HepG2 (cell line): Measurements from ENCODE around the gene HCAR1. TPM values are rescaled to one million over a fixed set of nuclear protein-coding genes. Genes with fewer than 3 reads are reported as not detected.

ENCODE experiments used
- ETV6 ChIP-seq: sonication (generic); formaldehyde crosslinking; conservative IDR thresholded peaks from 2 replicates; pipeline ENCODE4 v1.4.0; 2020; ENCODE audit warnings: missing genetic modification reagents
- FOXJ3 ChIP-seq: sonication (generic); formaldehyde crosslinking; IDR thresholded peaks from 2 replicates; pipeline ENCODE4 v1.4.0; 2020; ENCODE audit warnings: missing genetic modification reagents, mild to moderate bottlenecking, borderline replicate concordance
- FOXM1 ChIP-seq: sonication (generic); formaldehyde crosslinking; IDR thresholded peaks from 2 replicates; pipeline ENCODE4 v1.5.0; 2020; ENCODE audit warnings: missing genetic modification reagents
- GATA4 ChIP-seq: sonication (generic); IDR thresholded peaks from 2 replicates; pipeline ENCODE4 v1.6.1; 2016; ENCODE audit warnings: antibody characterized with exemption, low read depth, borderline replicate concordance
- KLF16 ChIP-seq, 2 experiments: sonication (generic) in 1 of 2; formaldehyde crosslinking in 1 of 2; IDR thresholded peaks; 2 replicates each; pipeline versions ENCODE4 v1.6.1 to v1.8.0; 2016 to 2023; ENCODE audit warnings: missing genetic modification reagents in 2 of 2, missing compliant biosample characterization in 1 of 2
- KLF9 ChIP-seq: IDR thresholded peaks from 2 replicates; pipeline ENCODE4 v1.6.1; 2016; ENCODE audit warnings: low read depth
- NFE2L1 ChIP-seq: sonication (generic); formaldehyde crosslinking; IDR thresholded peaks from 2 replicates; pipeline ENCODE4 v1.4.0; 2020; ENCODE audit warnings: missing genetic modification reagents, mild to moderate bottlenecking, borderline replicate concordance
- PHF5A ChIP-seq: IDR thresholded peaks from one replicate; pipeline ENCODE4 v1.6.1; 2018; ENCODE audit warnings: low read depth, missing genetic modification reagents; ENCODE audit not compliant: unreplicated experiment
- PLRG1 ChIP-seq: fragments of 450-650 bp; conservative IDR thresholded peaks from 2 replicates; pipeline ENCODE4 v1.6.1; 2016
- POLR2AphosphoS5 ChIP-seq: IDR thresholded peaks from 2 replicates; pipeline ENCODE4 v1.6.1; 2012; ENCODE audit warnings: low read depth, low read length
- PRDM10 ChIP-seq: sonication (generic); formaldehyde crosslinking; IDR thresholded peaks from 2 replicates; pipeline ENCODE4 v1.4.0; 2020; ENCODE audit warnings: low read depth, missing genetic modification reagents
- REL ChIP-seq: sonication (generic); formaldehyde crosslinking; conservative IDR thresholded peaks from 2 replicates; pipeline ENCODE4 v1.8.0; 2022; ENCODE audit warnings: mild to moderate bottlenecking, missing genetic modification reagents, moderate library complexity
- RORA ChIP-seq: sonication (generic); formaldehyde crosslinking; IDR thresholded peaks from 2 replicates; pipeline ENCODE4 v1.5.0; 2020; ENCODE audit warnings: mild to moderate bottlenecking, missing genetic modification reagents, moderate library complexity
- TRIM24 ChIP-seq: sonication (generic); formaldehyde crosslinking; IDR thresholded peaks from 2 replicates; pipeline ENCODE4 v1.8.0; 2022; ENCODE audit warnings: mild to moderate bottlenecking, missing genetic modification reagents
- ZNF251 ChIP-seq: sonication (generic); formaldehyde crosslinking; IDR thresholded peaks from 2 replicates; pipeline ENCODE4 v1.9.0; 2021; ENCODE audit warnings: mild to moderate bottlenecking, missing genetic modification reagents
- ZNF292 ChIP-seq: sonication (generic); formaldehyde crosslinking; IDR thresholded peaks from 2 replicates; pipeline ENCODE4 v1.8.1; 2022; ENCODE audit warnings: mild to moderate bottlenecking, low read depth, missing genetic modification reagents, borderline replicate concordance
- ZNF547 ChIP-seq: sonication (generic); formaldehyde crosslinking; IDR thresholded peaks from 2 replicates; pipeline ENCODE4 v1.5.1; 2020; ENCODE audit warnings: mild to moderate bottlenecking, missing genetic modification reagents
- ZNF672 ChIP-seq: sonication (generic); formaldehyde crosslinking; IDR thresholded peaks from 2 replicates; pipeline ENCODE4 v1.8.1; 2022; ENCODE audit warnings: missing genetic modification reagents
- ZNF746 ChIP-seq: sonication (generic); formaldehyde crosslinking; IDR thresholded peaks from 2 replicates; pipeline ENCODE4 v1.8.0; 2022; ENCODE audit warnings: mild to moderate bottlenecking, missing genetic modification reagents
- ZZZ3 ChIP-seq: sonication (generic); formaldehyde crosslinking; IDR thresholded peaks from 2 replicates; pipeline ENCODE4 v1.4.0; 2020; ENCODE audit warnings: missing genetic modification reagents, mild to moderate bottlenecking, borderline replicate concordance
- polyA plus RNA-seq, 8 experiments: library from polyadenylated mRNA; depleted of rRNA in 3 of 8; stranded (reverse) in 7 of 8; unstranded in 1 of 8; fragments of >200 nt; fragmentation: Illumina TruSeq in 4 of 8; extraction: Trizol in 4 of 8; gene quantifications; 2 replicates each; pipeline versions ENCODE4 v1.2.1 to v1.2.3, GENCODE V29; 2011 to 2016; ENCODE audit warnings: low read depth in 4 of 8, missing spikeins in 1 of 8, mixed read lengths in 1 of 8; ENCODE audit not compliant: insufficient read depth in 1 of 8
- total RNA-seq, 5 experiments: library from RNA; depleted of rRNA; stranded (reverse); fragments of >200 nt; fragmentation: Illumina TruSeq; extraction: Trizol; gene quantifications; 2 replicates each; pipeline ENCODE4 v1.2.3, GENCODE V29; 2016; ENCODE audit warnings: low read depth in 1 of 5
- TF ChIP-seq, protein P1 (sequence below): sonication (generic); formaldehyde crosslinking; conservative IDR thresholded peaks from 2 replicates; pipeline ENCODE4 v1.4.0; 2020; ENCODE audit warnings: missing genetic modification reagents
- TF ChIP-seq, protein P2 (sequence below): sonication (generic); formaldehyde crosslinking; IDR thresholded peaks from 2 replicates; pipeline ENCODE4 v1.8.0; 2022; ENCODE audit warnings: missing genetic modification reagents, mild to moderate bottlenecking, borderline replicate concordance

The HCAR1 gene
- total and polyA plus RNA-seq, 2 of the 13 experiments (the other 11 are each of a cell fraction or from before 2014, with no cell fraction given), result 0.53 to 4.4 TPM

DNA sequence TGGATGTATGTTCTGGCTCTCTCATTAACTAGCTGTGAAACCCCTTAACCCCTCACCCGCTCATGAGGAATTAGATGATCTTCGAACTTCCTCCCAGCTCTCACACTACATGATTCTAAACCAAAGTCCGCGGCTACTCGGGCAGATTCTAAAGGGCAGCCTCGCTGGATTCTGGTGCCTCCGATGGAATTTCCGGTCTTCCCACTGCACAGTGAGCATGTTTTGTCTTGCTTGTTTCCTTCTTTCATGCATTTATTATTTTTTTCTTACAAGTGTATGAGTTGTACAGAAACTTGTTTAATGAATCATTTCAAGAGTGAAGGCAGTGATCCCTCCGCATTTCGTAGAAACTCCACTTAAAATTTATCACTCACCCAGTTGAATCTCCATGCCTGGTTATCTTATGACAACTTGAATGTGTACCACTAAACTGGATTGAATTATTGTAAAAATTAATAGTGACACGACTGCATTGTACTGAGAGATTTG lies 9.5 kb downstream of the HCAR1 start (continued):
- TF ChIP-seq KLF9 (CRISPR knock-in tag) (no peak), ZNF672 (CRISPR knock-in tag) (no peak), ETV6 (CRISPR knock-in tag) (no peak), POLR2AphosphoS5 (0 out of 2 replicates have a peak, but pooled peaks have one; percentile 39), ZNF292 (CRISPR knock-in tag) (peak; percentile 46; the same call in 1 of the 2 replicates), FOXM1 (CRISPR knock-in tag) (no peak), FOXJ3 (CRISPR knock-in tag) (0 out of 2 replicates have a peak, but pooled peaks have one; percentile 12), TRIM24 (no peak), GATA4 (peak; percentile 30; the same call in 1 of the 2 replicates), NFE2L1 (CRISPR knock-in tag) (no peak), PLRG1 (no peak), RORA (no peak), ZZZ3 (no peak), ZNF547 (CRISPR knock-in tag) (no peak), PRDM10 (CRISPR knock-in tag) (no peak), ZNF251 (CRISPR knock-in tag) (no peak), REL (CRISPR knock-in tag) (no peak), ZNF746 (CRISPR knock-in tag) (no peak), KLF16 (CRISPR knock-in tag; IDR thresholded peaks at IDR 0.05) (no peak), PHF5A (CRISPR knock-in tag) (no peak)
- TF ChIP-seq, protein P1, sequence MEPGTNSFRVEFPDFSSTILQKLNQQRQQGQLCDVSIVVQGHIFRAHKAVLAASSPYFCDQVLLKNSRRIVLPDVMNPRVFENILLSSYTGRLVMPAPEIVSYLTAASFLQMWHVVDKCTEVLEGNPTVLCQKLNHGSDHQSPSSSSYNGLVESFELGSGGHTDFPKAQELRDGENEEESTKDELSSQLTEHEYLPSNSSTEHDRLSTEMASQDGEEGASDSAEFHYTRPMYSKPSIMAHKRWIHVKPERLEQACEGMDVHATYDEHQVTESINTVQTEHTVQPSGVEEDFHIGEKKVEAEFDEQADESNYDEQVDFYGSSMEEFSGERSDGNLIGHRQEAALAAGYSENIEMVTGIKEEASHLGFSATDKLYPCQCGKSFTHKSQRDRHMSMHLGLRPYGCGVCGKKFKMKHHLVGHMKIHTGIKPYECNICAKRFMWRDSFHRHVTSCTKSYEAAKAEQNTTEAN (CRISPR knock-in tag), result no peak
- TF ChIP-seq, protein P2, sequence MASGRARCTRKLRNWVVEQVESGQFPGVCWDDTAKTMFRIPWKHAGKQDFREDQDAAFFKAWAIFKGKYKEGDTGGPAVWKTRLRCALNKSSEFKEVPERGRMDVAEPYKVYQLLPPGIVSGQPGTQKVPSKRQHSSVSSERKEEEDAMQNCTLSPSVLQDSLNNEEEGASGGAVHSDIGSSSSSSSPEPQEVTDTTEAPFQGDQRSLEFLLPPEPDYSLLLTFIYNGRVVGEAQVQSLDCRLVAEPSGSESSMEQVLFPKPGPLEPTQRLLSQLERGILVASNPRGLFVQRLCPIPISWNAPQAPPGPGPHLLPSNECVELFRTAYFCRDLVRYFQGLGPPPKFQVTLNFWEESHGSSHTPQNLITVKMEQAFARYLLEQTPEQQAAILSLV (CRISPR knock-in tag), result no peak
